Measurements from ENCODE around the gene ZC3H4. TPM values are rescaled to one million over a fixed set of nuclear protein-coding genes. Genes with fewer than 3 reads are reported as not detected.

ZC3H4 gene
- total and polyA plus RNA-seq, 9 of the 15 experiments (the other 6 are each of a cell fraction or from before 2014, with no cell fraction given), result 2.2 to 75.6 (median 18.3) TPM

DNA sequence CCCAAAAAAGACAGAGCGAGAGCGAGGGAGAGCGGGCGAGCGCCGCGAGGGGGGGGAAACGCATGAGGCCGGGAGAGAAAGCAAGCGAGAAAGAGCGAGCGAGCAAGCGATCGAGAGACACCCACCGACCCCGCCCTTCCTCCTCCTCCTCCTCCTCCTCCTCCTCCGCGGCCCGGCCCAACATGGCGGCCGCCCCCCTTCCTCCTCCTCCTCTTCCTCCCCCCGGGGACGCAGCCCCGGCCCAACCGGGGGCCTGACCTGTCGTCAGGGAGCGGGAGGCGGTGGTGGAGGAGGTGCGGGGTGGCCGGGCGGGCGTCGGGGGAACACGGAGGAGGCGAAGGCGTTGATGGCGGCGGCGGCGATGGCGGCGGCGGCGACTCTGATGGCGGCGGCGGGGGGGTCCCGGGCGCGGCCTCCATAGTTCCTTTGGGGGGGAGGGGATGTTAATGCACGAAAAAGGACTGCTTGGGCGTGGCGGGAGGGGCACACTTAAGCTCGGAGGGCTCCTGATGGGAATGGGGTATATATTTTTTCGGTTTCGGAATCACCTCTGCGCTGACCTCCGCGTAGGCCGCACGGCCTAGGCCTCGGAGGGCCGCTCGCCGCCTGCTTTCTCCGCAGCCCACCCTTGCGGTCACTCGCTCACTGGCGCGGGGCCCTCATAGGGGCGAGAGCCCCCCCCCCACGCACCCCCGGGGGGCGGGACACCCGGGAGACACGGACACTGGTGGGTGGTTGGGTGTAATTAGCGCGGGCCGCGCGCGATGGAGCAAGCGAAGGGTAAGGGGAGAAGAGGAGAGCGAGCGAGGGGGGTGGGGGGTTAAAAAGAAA is 1.2 kb downstream of the ZC3H4 start (continued):
- TF ChIP-seq, protein P1, sequence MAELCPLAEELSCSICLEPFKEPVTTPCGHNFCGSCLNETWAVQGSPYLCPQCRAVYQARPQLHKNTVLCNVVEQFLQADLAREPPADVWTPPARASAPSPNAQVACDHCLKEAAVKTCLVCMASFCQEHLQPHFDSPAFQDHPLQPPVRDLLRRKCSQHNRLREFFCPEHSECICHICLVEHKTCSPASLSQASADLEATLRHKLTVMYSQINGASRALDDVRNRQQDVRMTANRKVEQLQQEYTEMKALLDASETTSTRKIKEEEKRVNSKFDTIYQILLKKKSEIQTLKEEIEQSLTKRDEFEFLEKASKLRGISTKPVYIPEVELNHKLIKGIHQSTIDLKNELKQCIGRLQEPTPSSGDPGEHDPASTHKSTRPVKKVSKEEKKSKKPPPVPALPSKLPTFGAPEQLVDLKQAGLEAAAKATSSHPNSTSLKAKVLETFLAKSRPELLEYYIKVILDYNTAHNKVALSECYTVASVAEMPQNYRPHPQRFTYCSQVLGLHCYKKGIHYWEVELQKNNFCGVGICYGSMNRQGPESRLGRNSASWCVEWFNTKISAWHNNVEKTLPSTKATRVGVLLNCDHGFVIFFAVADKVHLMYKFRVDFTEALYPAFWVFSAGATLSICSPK (IDR thresholded peaks at IDR 0.05; ENCODE audit: borderline replicate concordance), result peak; percentile 19; the same call in 1 of the 2 replicates
- TF ChIP-seq ZNF347 (CRISPR knock-in tag; IDR thresholded peaks at IDR 0.05; ENCODE audit: low read depth) (no peak), DACH1 (IDR thresholded peaks at IDR 0.05; ENCODE audit: partially characterized antibody) (no peak), SNRNP70 (optimal IDR thresholded peaks at IDR 0.05; ENCODE audit: low read depth, low read length) (no peak)
- TF ChIP-seq, protein P2, sequence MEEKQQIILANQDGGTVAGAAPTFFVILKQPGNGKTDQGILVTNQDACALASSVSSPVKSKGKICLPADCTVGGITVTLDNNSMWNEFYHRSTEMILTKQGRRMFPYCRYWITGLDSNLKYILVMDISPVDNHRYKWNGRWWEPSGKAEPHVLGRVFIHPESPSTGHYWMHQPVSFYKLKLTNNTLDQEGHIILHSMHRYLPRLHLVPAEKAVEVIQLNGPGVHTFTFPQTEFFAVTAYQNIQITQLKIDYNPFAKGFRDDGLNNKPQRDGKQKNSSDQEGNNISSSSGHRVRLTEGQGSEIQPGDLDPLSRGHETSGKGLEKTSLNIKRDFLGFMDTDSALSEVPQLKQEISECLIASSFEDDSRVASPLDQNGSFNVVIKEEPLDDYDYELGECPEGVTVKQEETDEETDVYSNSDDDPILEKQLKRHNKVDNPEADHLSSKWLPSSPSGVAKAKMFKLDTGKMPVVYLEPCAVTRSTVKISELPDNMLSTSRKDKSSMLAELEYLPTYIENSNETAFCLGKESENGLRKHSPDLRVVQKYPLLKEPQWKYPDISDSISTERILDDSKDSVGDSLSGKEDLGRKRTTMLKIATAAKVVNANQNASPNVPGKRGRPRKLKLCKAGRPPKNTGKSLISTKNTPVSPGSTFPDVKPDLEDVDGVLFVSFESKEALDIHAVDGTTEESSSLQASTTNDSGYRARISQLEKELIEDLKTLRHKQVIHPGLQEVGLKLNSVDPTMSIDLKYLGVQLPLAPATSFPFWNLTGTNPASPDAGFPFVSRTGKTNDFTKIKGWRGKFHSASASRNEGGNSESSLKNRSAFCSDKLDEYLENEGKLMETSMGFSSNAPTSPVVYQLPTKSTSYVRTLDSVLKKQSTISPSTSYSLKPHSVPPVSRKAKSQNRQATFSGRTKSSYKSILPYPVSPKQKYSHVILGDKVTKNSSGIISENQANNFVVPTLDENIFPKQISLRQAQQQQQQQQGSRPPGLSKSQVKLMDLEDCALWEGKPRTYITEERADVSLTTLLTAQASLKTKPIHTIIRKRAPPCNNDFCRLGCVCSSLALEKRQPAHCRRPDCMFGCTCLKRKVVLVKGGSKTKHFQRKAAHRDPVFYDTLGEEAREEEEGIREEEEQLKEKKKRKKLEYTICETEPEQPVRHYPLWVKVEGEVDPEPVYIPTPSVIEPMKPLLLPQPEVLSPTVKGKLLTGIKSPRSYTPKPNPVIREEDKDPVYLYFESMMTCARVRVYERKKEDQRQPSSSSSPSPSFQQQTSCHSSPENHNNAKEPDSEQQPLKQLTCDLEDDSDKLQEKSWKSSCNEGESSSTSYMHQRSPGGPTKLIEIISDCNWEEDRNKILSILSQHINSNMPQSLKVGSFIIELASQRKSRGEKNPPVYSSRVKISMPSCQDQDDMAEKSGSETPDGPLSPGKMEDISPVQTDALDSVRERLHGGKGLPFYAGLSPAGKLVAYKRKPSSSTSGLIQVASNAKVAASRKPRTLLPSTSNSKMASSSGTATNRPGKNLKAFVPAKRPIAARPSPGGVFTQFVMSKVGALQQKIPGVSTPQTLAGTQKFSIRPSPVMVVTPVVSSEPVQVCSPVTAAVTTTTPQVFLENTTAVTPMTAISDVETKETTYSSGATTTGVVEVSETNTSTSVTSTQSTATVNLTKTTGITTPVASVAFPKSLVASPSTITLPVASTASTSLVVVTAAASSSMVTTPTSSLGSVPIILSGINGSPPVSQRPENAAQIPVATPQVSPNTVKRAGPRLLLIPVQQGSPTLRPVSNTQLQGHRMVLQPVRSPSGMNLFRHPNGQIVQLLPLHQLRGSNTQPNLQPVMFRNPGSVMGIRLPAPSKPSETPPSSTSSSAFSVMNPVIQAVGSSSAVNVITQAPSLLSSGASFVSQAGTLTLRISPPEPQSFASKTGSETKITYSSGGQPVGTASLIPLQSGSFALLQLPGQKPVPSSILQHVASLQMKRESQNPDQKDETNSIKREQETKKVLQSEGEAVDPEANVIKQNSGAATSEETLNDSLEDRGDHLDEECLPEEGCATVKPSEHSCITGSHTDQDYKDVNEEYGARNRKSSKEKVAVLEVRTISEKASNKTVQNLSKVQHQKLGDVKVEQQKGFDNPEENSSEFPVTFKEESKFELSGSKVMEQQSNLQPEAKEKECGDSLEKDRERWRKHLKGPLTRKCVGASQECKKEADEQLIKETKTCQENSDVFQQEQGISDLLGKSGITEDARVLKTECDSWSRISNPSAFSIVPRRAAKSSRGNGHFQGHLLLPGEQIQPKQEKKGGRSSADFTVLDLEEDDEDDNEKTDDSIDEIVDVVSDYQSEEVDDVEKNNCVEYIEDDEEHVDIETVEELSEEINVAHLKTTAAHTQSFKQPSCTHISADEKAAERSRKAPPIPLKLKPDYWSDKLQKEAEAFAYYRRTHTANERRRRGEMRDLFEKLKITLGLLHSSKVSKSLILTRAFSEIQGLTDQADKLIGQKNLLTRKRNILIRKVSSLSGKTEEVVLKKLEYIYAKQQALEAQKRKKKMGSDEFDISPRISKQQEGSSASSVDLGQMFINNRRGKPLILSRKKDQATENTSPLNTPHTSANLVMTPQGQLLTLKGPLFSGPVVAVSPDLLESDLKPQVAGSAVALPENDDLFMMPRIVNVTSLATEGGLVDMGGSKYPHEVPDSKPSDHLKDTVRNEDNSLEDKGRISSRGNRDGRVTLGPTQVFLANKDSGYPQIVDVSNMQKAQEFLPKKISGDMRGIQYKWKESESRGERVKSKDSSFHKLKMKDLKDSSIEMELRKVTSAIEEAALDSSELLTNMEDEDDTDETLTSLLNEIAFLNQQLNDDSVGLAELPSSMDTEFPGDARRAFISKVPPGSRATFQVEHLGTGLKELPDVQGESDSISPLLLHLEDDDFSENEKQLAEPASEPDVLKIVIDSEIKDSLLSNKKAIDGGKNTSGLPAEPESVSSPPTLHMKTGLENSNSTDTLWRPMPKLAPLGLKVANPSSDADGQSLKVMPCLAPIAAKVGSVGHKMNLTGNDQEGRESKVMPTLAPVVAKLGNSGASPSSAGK (IDR thresholded peaks at IDR 0.05), result no peak
- TF ChIP-seq, protein P3, sequence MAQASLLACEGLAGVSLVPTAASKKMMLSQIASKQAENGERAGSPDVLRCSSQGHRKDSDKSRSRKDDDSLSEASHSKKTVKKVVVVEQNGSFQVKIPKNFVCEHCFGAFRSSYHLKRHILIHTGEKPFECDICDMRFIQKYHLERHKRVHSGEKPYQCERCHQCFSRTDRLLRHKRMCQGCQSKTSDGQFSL (CRISPR knock-in tag; IDR thresholded peaks at IDR 0.05), result peak; percentile 98
- TF ChIP-seq, protein P3 (tag; IDR thresholded peaks at IDR 0.05), result peak in 1 of 2 experiments; percentile 93; a peak in 2 of 4 replicates
- TF ChIP-seq, protein P4, sequence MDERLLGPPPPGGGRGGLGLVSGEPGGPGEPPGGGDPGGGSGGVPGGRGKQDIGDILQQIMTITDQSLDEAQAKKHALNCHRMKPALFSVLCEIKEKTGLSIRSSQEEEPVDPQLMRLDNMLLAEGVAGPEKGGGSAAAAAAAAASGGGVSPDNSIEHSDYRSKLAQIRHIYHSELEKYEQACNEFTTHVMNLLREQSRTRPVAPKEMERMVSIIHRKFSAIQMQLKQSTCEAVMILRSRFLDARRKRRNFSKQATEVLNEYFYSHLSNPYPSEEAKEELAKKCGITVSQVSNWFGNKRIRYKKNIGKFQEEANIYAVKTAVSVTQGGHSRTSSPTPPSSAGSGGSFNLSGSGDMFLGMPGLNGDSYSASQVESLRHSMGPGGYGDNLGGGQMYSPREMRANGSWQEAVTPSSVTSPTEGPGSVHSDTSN (CRISPR knock-in tag; IDR thresholded peaks at IDR 0.05; ENCODE audit: low read depth), result no peak
- TF ChIP-seq, protein P4 (tag; conservative IDR thresholded peaks at IDR 0.05; ENCODE audit: low read depth), result no peak
